HG03439 (cell line): Measurements from ENCODE around the gene EMILIN1.
A peak's percentile ranks its signal among the peaks of the same experiment; 100 is the strongest.

Source experiments
- ATAC-seq: cut with Tn5 transposase; IDR thresholded peaks from one replicate; pipeline ENCODE4 v1.9.1; 2021; ENCODE audit warnings: mild to moderate bottlenecking, moderate library complexity; ENCODE audit not compliant: unreplicated experiment

EMILIN1 gene

GRCh38 chr2:27079233-27080139 is 1.1 kb downstream of the EMILIN1 start:
- ATAC-seq, result no peak

- no peak for ATAC-seq
These were observed 1.7 kb downstream of the EMILIN1 start for GRCh38 chr2:27080140-27080469.

- ATAC-seq, result no peak
These were observed 2.2 kb downstream of the EMILIN1 start for GRCh38 chr2:27080603-27080936.

- ATAC-seq, result no peak
These were observed 3.8 kb downstream of the EMILIN1 start for GRCh38 chr2:27081984-27082772.

- ATAC-seq, result no peak
These were observed 4.5 kb downstream of the EMILIN1 start for GRCh38 chr2:27082773-27083409.

- ATAC-seq, result no peak
These were observed 5.2 kb downstream of the EMILIN1 start for GRCh38 chr2:27083410-27084296.

- ATAC-seq, result no peak
These were observed 6.1 kb downstream of the EMILIN1 start for GRCh38 chr2:27084297-27085061.

GRCh38 chr2:27085062-27085672 is 6.8 kb downstream of the EMILIN1 start:
- ATAC-seq, result no peak

GRCh38 chr2:27085673-27086089 is 7.3 kb downstream of the EMILIN1 start:
- peak; percentile 7 for ATAC-seq

GRCh38 chr2:27086090-27086723 is 7.8 kb downstream of the EMILIN1 start:
- peak; percentile 69 for ATAC-seq

- ATAC-seq, result peak; percentile 11
These were observed 8.5 kb downstream of the EMILIN1 start, which contains the start of gene KHK for GRCh38 chr2:27086724-27087593. Gene KHK (plus strand): TSS chr2:27086772. CDS start chr2:27087260, 488 bp downstream.

- no peak for ATAC-seq
These were observed 9.5 kb downstream of the EMILIN1 start for GRCh38 chr2:27087823-27088410.

GRCh38 chr2:27088634-27089033 is 10.2 kb downstream of the EMILIN1 start:
- no peak for ATAC-seq

GRCh38 chr2:27089111-27089954 is 10.9 kb downstream of the EMILIN1 start:
- ATAC-seq, result no peak

- no peak for ATAC-seq
These were observed 13.6 kb downstream of the EMILIN1 start for GRCh38 chr2:27091746-27092695.
